ENCODE results near the gene KLC1.

KLC1 gene

GRCh38 chr14:103730490-103731035 is 101.6 kb downstream of the KLC1 start:
- Histone ChIP-seq H3K27ac (ENCODE audit: low read depth, low read length) (no peak overlapping the region), H4K20me1 (ENCODE audit: low read depth, low read length) (no peaks in the 10 kb centered on the region), H3K36me3 (ENCODE audit: low read length) (no peaks in the 10 kb centered on the region), H3K9ac (ENCODE audit: low read length) (no peak overlapping the region), H3K9me2 (replicated peaks; ENCODE audit: insufficient read depth, low read length) (no peaks in the 10 kb centered on the region), H3K79me2 (ENCODE audit: insufficient read depth, low read length) (peaks cover 10% of the 10 kb centered on the region; the same call in 1 of the 2 replicates), H3K4me2 (ENCODE audit: low read depth, low read length, poor library complexity, severe bottlenecking) (no peak overlapping the region), H3F3A (ENCODE audit: insufficient read depth) (no peaks in the 10 kb centered on the region), H3K9me3 (ENCODE audit: insufficient read depth, low read length) (no peaks in the 10 kb centered on the region), H3K4me3 (ENCODE audit: insufficient read depth, low read length, poor library complexity, severe bottlenecking) (no peak overlapping the region), H3K27me3 (ENCODE audit: low read length) (no peaks in the 10 kb centered on the region), H2AFZ (ENCODE audit: low read depth, low read length, severe bottlenecking) (no peak overlapping the region)
- TF ChIP-seq EZH2phosphoT487 (conservative IDR thresholded peaks at IDR 0.05; ENCODE audit: low read length) = no peak
- TF ChIP-seq, protein P1, sequence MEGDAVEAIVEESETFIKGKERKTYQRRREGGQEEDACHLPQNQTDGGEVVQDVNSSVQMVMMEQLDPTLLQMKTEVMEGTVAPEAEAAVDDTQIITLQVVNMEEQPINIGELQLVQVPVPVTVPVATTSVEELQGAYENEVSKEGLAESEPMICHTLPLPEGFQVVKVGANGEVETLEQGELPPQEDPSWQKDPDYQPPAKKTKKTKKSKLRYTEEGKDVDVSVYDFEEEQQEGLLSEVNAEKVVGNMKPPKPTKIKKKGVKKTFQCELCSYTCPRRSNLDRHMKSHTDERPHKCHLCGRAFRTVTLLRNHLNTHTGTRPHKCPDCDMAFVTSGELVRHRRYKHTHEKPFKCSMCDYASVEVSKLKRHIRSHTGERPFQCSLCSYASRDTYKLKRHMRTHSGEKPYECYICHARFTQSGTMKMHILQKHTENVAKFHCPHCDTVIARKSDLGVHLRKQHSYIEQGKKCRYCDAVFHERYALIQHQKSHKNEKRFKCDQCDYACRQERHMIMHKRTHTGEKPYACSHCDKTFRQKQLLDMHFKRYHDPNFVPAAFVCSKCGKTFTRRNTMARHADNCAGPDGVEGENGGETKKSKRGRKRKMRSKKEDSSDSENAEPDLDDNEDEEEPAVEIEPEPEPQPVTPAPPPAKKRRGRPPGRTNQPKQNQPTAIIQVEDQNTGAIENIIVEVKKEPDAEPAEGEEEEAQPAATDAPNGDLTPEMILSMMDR (IDR thresholded peaks at IDR 0.05; ENCODE audit: insufficient read depth, low read length, poor library complexity, severe bottlenecking) = no peak

GRCh38 chr14:103731481-103731880 is 102.5 kb downstream of the KLC1 start:
- no peak overlapping the region for H3K4me3 ChIP-seq (ENCODE audit: insufficient read depth, low read length, poor library complexity, severe bottlenecking)
- no peaks in the 10 kb centered on the region for H3K36me3 ChIP-seq (ENCODE audit: low read length)
- no peaks in the 10 kb centered on the region for H3K27me3 ChIP-seq (ENCODE audit: low read length)
- H4K20me1 ChIP-seq (ENCODE audit: low read depth, low read length) = no peaks in the 10 kb centered on the region
- no peak overlapping the region for H3K9ac ChIP-seq (ENCODE audit: low read length)
- no peaks in the 10 kb centered on the region for H3F3A ChIP-seq (ENCODE audit: insufficient read depth)
- no peak overlapping the region for H3K27ac ChIP-seq (ENCODE audit: low read depth, low read length)
- no peaks in the 10 kb centered on the region for H3K9me3 ChIP-seq (ENCODE audit: insufficient read depth, low read length)
- H3K4me2 ChIP-seq (ENCODE audit: low read depth, low read length, poor library complexity, severe bottlenecking) = no peak overlapping the region
- H2AFZ ChIP-seq (ENCODE audit: low read depth, low read length, severe bottlenecking) = no peak overlapping the region
- no peak for TF ChIP-seq EZH2phosphoT487 (conservative IDR thresholded peaks at IDR 0.05; ENCODE audit: low read length)
- TF ChIP-seq, protein P1 (IDR thresholded peaks at IDR 0.05; ENCODE audit: insufficient read depth, low read length, poor library complexity, severe bottlenecking) = no peak
- H3K9me2 ChIP-seq (replicated peaks; ENCODE audit: insufficient read depth, low read length) = no peaks in the 10 kb centered on the region
- H3K79me2 ChIP-seq (ENCODE audit: insufficient read depth, low read length) = peaks cover 1% of the 10 kb centered on the region; the same call in 1 of the 2 replicates

DNA sequence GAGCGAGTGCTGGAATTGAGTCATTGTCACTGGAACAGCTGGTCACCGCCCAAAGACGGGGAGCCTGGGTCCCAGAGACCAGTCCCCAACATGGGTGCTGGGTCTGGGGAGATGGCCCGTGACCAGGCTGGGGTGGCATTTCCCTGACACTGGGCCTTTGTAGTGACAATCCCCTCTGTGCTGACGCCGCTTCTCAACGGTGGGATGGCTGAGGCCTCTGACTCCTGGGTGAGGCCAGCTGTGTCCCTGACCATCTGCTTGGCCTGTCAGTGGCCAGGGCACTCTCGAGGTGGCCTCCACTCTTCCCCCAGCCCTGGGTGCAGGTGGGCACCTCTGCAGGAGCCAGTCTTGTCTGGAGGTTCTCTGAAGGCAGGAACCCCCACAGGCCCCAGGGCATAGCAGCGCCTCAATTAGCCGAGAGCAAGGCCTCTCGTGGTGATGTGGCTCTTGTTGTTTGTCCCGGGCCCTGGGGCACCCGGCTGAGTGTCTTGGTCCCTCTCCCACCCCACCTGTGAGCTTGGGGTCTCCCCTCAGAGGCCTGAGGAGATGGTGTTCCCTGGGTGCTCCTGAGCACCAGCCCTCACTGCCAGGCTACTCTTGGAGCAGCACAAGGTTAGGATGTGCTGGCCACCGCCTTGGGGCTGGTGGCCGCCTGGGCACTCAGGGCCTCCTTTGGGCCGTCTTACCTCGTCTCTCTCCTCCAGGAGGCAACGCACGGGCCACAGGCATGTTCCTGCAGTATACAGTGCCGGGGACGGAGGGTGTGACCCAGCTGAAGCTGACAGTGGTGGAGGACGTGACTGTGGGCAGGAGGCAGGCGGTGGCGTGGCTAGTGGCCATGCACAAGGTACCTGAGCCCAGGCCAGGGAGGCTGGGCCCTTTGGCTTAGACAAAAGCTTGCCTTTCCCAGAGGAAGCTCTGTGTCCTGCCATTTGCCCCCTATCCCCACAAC is 103.2 kb downstream of the KLC1 start:
- H3F3A ChIP-seq (ENCODE audit: insufficient read depth) = no peaks in the 10 kb centered on the region
- no peaks in the 10 kb centered on the region for H4K20me1 ChIP-seq (ENCODE audit: low read depth, low read length)
- no peak overlapping the region for H3K4me3 ChIP-seq (ENCODE audit: insufficient read depth, low read length, poor library complexity, severe bottlenecking)
- H3K9me2 ChIP-seq (replicated peaks; ENCODE audit: insufficient read depth, low read length) = no peaks in the 10 kb centered on the region
- H3K9me3 ChIP-seq (ENCODE audit: insufficient read depth, low read length) = no peaks in the 10 kb centered on the region
- no peak overlapping the region for H3K27ac ChIP-seq (ENCODE audit: low read depth, low read length)
- H3K9ac ChIP-seq (ENCODE audit: low read length) = no peak overlapping the region
- no peak overlapping the region for H2AFZ ChIP-seq (ENCODE audit: low read depth, low read length, severe bottlenecking)
- TF ChIP-seq EZH2phosphoT487 (conservative IDR thresholded peaks at IDR 0.05; ENCODE audit: low read length) = no peak
- TF ChIP-seq, protein P1 (IDR thresholded peaks at IDR 0.05; ENCODE audit: insufficient read depth, low read length, poor library complexity, severe bottlenecking) = no peak
- H3K36me3 ChIP-seq (ENCODE audit: low read length) = no peaks in the 10 kb centered on the region
- no peaks in the 10 kb centered on the region for H3K79me2 ChIP-seq (ENCODE audit: insufficient read depth, low read length)
- H3K27me3 ChIP-seq (ENCODE audit: low read length) = no peaks in the 10 kb centered on the region
- no peak overlapping the region for H3K4me2 ChIP-seq (ENCODE audit: low read depth, low read length, poor library complexity, severe bottlenecking)

Measured in SU-DHL-6 (cell line).